Heart left ventricle (tissue), 16 donors: ENCODE results near the gene MRPL36. TPM values are rescaled to one million over a fixed set of nuclear protein-coding genes. Genes with fewer than 3 reads are reported as not detected.

Source experiments
- ATAC-seq, 4 donors: fragments of 200-7000 bp; cut with Tn5 transposase; one replicate each; pipeline ENCODE4 v1.9.1; 2020 to 2022; ENCODE audit warnings: moderate library complexity in 4 of 4, mild to moderate bottlenecking in 3 of 4, moderate number of reproducible peaks in 1 of 4
- DNase-seq, 5 donors: peaks; one replicate each; pipeline ENCODE4 v3.0.0-alpha.2; 2020
- H3K27ac ChIP-seq, 12 donors: fragments of 200-600 bp; sonication (generic) in 4 of 12; one replicate each; pipeline versions ENCODE4 v1.5.0 to v1.8.0; 2016 to 2022; ENCODE audit warnings: mild to moderate bottlenecking in 2 of 12
- H3K27me3 ChIP-seq, 9 donors: fragments of 200-600 bp; sonication (generic) in 2 of 9; one replicate each; pipeline versions ENCODE4 v1.5.1 to v1.8.0; 2016 to 2022; ENCODE audit warnings: mild to moderate bottlenecking in 3 of 9
- H3K36me3 ChIP-seq, 9 donors: fragments of 200-600 bp; sonication (generic) in 2 of 9; one replicate each; pipeline versions ENCODE4 v1.5.0 to v1.8.0; 2018 to 2022; ENCODE audit warnings: mild to moderate bottlenecking in 2 of 9
- H3K4me1 ChIP-seq, 12 donors: fragments of 200-600 bp; sonication (generic) in 4 of 12; one replicate each; pipeline versions ENCODE4 v1.5.0 to v1.8.0; 2016 to 2022; ENCODE audit warnings: mild to moderate bottlenecking in 3 of 12
- H3K4me3 ChIP-seq, 12 donors: fragments of 200-600 bp; sonication (generic) in 4 of 12; one replicate each; pipeline versions ENCODE4 v1.5.0 to v1.8.0; 2017 to 2022; ENCODE audit warnings: mild to moderate bottlenecking in 9 of 12, moderate library complexity in 4 of 12
- H3K9me3 ChIP-seq, 12 donors: fragments of 200-600 bp; sonication (generic) in 4 of 12; one replicate each; pipeline versions ENCODE4 v1.5.0 to v1.8.0; 2016 to 2022; ENCODE audit warnings: mild to moderate bottlenecking in 1 of 12
- POLR2A ChIP-seq, 2 donors: fragments of 450-650 bp; IDR thresholded peaks; one replicate each; pipeline ENCODE4 v1.6.1; 2017; ENCODE audit warnings: antibody characterized with exemption in 2 of 2, mild to moderate bottlenecking in 2 of 2, moderate library complexity in 2 of 2
- WGBS, 4 donors: extraction: QIAGEN DNeasy Blood & Tissue Kit in 2 of 4; methylation state at CpG; one replicate each; pipeline versions ENCODE4 v1.1.5 to v1.1.7; 2013 to 2018; 5-methylcytosine and 5-hydroxymethylcytosine counted together
- intact Hi-C, 10 donors: fragments of 100-400 bp; cut with DNase I; formaldehyde crosslinking; loops; one replicate each; pipeline versions ENCODE4 v1.11.1 to v1.14.2; 2022
- polyA plus RNA-seq, 2 donors: library from polyadenylated mRNA; stranded (reverse); fragments of 200-250 nt; gene quantifications; one replicate each; pipeline ENCODE4 v1.2.3, GENCODE V29; 2013
- total RNA-seq, 9 donors: library from RNA; depleted of rRNA in 2 of 9; stranded (reverse); fragments of >200 nt in 2 of 9; fragmentation: NEBNext Ultra II Directional in 3 of 9; extraction: Animal tissue kit (Norgen Biotek cat#: 25700) in 3 of 9; gene quantifications; one replicate each; pipeline versions ENCODE4 v1.1.0 to v1.2.4, GENCODE V29; 2016 to 2023
- TF ChIP-seq, protein P1 (sequence below), 12 donors: fragments of 200-600 bp; sonication (generic) in 4 of 12; IDR thresholded peaks; one replicate each; pipeline versions ENCODE4 v1.5.0 to v1.8.0; 2018 to 2022; ENCODE audit warnings: antibody characterized with exemption in 12 of 12, mild to moderate bottlenecking in 5 of 12
- donor health status: ischemic (EF 13 %, LVEDD 7.1; RV severe dilation, severe dysfunction).
- donor health status: healthy with polysubstance abuse.
- donor health status: DM: no; HTN: yes; CAD: no.
- donor health status: DM: no; HTN: no; CAD: no.
- donor health status: ischemic (EF 25% LVEDD 6.9; RV normal size, moderate dysfunction).
- donor health status: ischemic (EF 25% LVEDD 5.7; RV mildly dilated, moderate dysfunction).
- donor health status: healthy.
- donor health status: DM: yes; HTN: yes; CAD: no.
- donor health status: ischemic (EF 35%, LVEDD 5.7; RV mildly dilated, moderate dysfunction).
- donor health status: nonischemic (EF 11% LVEDD 7.7; RV severe dilation, severe dysfunction).
- donor health status: DM: yes; HTN: yes; CAD: no.
- donor health status: PGD.
- donor health status: ischemic (EF 29% LVEDD 5.4; RV normal size, mild dysfunction).
- donor health status: nonischemic (EF 23%, LVEDD 6.1; RV moderate dilation, normal function).

The MRPL36 gene
- total and polyA plus RNA-seq, 11 donors: 45.6 to 107 (median 56.4) TPM

DNA sequence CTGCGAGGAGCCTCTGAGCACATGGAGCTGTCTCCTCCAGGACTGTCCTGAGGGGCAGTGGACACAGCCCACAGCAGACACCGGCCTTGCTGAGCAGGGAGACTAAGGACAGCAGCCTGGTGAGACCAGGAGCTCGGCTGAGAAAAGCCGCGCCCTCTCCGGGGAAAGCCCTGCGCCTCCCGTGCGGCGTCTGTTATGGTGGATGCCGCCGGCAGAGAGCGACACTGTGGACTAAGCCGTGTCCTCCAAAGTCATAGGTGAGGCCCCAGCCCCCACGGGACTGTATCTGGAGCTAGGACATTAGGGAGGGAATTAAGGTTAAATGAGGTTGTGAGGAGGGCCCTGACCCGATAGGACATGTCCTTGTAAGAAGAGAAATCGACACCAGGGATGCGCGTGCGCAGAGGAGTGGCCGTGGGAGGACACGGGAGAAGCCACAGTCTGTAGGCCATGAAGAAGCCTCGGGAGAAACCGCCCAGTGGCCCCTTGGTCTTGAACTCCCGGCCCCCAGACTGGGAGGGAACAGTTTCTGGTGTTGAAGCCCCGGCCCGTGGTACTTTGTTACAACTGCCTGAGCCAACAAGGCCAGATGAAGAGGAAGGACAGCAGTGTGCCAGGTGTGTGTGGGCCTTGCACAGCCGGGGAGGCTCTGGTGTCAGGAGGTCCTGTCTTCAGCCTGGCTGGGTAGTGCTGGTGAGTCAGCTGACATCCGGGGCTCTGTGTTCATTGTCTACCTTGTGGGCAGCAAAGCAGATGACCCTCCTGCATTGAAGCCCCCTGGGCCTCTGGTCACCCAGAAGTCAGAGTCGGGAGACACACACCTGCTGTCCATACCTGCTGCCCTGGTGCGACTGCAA is 22.1 kb downstream of the MRPL36 start:
- peak in 1 of 5 donors; percentile 17 for DNase-seq
- 88 to 94% (median 89%) methylated on average over 22 to 31 of the region's 31 CpGs for WGBS, 4 donors
- no peak overlapping the region for H3K27ac ChIP-seq
- TF ChIP-seq, protein P1, sequence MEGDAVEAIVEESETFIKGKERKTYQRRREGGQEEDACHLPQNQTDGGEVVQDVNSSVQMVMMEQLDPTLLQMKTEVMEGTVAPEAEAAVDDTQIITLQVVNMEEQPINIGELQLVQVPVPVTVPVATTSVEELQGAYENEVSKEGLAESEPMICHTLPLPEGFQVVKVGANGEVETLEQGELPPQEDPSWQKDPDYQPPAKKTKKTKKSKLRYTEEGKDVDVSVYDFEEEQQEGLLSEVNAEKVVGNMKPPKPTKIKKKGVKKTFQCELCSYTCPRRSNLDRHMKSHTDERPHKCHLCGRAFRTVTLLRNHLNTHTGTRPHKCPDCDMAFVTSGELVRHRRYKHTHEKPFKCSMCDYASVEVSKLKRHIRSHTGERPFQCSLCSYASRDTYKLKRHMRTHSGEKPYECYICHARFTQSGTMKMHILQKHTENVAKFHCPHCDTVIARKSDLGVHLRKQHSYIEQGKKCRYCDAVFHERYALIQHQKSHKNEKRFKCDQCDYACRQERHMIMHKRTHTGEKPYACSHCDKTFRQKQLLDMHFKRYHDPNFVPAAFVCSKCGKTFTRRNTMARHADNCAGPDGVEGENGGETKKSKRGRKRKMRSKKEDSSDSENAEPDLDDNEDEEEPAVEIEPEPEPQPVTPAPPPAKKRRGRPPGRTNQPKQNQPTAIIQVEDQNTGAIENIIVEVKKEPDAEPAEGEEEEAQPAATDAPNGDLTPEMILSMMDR (IDR thresholded peaks at IDR 0.05): no peak
- no peak for TF ChIP-seq POLR2A (IDR thresholded peaks at IDR 0.05)
- H3K27me3 ChIP-seq: peaks cover 0 to 6% (median 0%) of the 10 kb centered on the region in 9 donors
- H3K4me3 ChIP-seq: no peak overlapping the region
- ATAC-seq: no peak
- peaks cover 0 to 11% (median 0%) of the 10 kb centered on the region in 12 donors for H3K9me3 ChIP-seq
- no peaks in the 10 kb centered on the region for H3K36me3 ChIP-seq
- intact Hi-C loops: no loop called here
- no peaks in the 10 kb centered on the region for H3K4me1 ChIP-seq

DNA sequence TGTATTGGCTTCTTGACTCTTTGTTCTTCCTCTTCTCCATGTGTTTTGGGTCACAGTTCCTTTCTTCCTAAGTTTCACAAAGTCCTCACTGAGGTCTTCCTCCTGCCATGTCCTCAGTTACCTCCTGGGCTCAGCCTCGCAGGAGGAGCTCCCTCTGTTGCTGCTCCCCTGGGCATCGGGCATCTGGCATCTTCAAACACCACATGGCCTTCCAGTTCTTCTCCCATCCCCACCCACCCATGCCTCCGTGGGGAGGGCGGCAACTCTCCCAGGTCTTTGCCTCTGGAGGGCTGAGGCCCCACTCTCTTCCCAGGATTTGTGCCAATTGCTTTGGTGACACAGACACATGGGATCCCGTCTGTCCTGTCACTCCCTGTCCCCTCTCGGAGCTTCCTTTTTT is 22.8 kb downstream of the MRPL36 start:
- H3K27me3 ChIP-seq: peaks cover 0 to 1% (median 0%) of the 10 kb centered on the region in 9 donors
- peaks cover 0 to 11% (median 0%) of the 10 kb centered on the region in 12 donors for H3K9me3 ChIP-seq
- no peak overlapping the region for H3K4me3 ChIP-seq
- intact Hi-C loops: no loop called here
- peak in 1 of 5 donors; percentile 11 for DNase-seq
- no peak for TF ChIP-seq POLR2A (IDR thresholded peaks at IDR 0.05)
- TF ChIP-seq, protein P1 (IDR thresholded peaks at IDR 0.05): no peak
- no peak for ATAC-seq
- no peaks in the 10 kb centered on the region for H3K36me3 ChIP-seq
- no peaks in the 10 kb centered on the region for H3K4me1 ChIP-seq
- WGBS, 4 donors: 87 to 90% (median 88%) methylated on average over 6 of the region's 6 CpGs
- no peak overlapping the region for H3K27ac ChIP-seq

DNA sequence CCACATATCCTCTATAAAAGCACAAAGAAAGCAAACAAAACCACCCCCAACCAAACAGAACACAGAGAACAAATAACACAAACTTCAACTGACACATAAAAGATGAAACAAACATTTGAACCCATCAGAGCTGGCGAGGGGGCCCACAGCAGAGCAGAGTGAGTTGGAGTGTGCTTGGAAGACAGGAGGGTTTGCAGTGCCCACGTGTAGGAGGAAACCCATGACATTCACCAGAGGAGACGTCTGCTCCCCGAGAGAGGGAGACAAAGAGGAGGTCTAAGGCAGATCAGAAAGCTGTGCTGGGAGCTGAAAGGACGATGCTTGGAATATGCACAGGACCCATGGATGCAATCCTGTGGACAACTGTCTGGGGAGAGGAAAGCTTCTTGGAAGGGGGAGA is 27.0 kb downstream of the MRPL36 start:
- TF ChIP-seq POLR2A (IDR thresholded peaks at IDR 0.05): no peak
- TF ChIP-seq, protein P1 (IDR thresholded peaks at IDR 0.05): peak in 8 of 12 donors; percentile 16 to 49 (median 27)
- 9 to 22% (median 11%) methylated on average over 5 of the region's 5 CpGs for WGBS, 4 donors
- ATAC-seq (peak; percentile 61 to 78 (median 70)), DNase-seq (peak in 1 of 5 donors; percentile 20)
- Histone ChIP-seq H3K27me3 (no peaks in the 10 kb centered on the region), H3K4me1 (no peaks in the 10 kb centered on the region), H3K9me3 (peaks cover 0 to 11% (median 0%) of the 10 kb centered on the region in 12 donors), H3K36me3 (no peaks in the 10 kb centered on the region), H3K4me3 (no peak overlapping the region), H3K27ac (no peak overlapping the region)
- intact Hi-C loops: no loop called here
